NCI-H128 (cell line): Measurements from ENCODE around the gene ZNF672.
"Not testable (repeated sequence)": the region's sequence is repeated elsewhere in the genome, so short reads cannot be mapped to it uniquely, and the experiment has no call there.

Experiments used
- DNase-seq: peaks from one replicate; lab custom pipeline; 2025; ENCODE audit not compliant: unreplicated experiment; lab: John Stamatoyannopoulos, UW

Gene ZNF672

GRCh38 chr1:248884632-248885295 is 46.7 kb downstream of the ZNF672 start:
- no peak for DNase-seq

- DNase-seq: no peak
These were observed 47.6 kb downstream of the ZNF672 start for GRCh38 chr1:248885646-248886045.

GRCh38 chr1:248886237-248886895 is 48.3 kb downstream of the ZNF672 start:
- no peak for DNase-seq

GRCh38 chr1:248889914-248890243 is 51.9 kb downstream of the ZNF672 start:
- not testable (repeated sequence) for DNase-seq

GRCh38 chr1:248890549-248891498 is 52.8 kb downstream of the ZNF672 start:
- DNase-seq: no peak

GRCh38 chr1:248891758-248892157 is 53.7 kb downstream of the ZNF672 start:
- DNase-seq: no peak

- DNase-seq: no peak
These were observed 54.6 kb downstream of the ZNF672 start for GRCh38 chr1:248892590-248892989.

GRCh38 chr1:248894837-248895236 is 56.8 kb downstream of the ZNF672 start:
- no peak for DNase-seq

- DNase-seq: no peak
These were observed 59.7 kb downstream of the ZNF672 start for GRCh38 chr1:248897412-248898337.
